Type B pancreatic cell (in vitro differentiated cells): ENCODE measurements around the gene ZCCHC8. TPM values are rescaled to one million over a fixed set of nuclear protein-coding genes. Genes with fewer than 3 reads are reported as not detected.
"Not testable (repeated sequence)": the region's sequence is repeated elsewhere in the genome, so short reads cannot be mapped to it uniquely, and the experiment has no call there.

Experiments used
- DNase-seq: peaks from one replicate; pipeline ENCODE4 v3.0.0; 2021; ENCODE audit warnings: mixed read lengths; ENCODE audit not compliant: unreplicated experiment; ENCODE audit errors: extremely low spot score
- H3K27ac Mint-ChIP-seq: 2 replicates; pipeline ENCODE4 v1.8.0; 2021; ENCODE audit warnings: mild to moderate bottlenecking, mixed read lengths
- H3K27me3 Mint-ChIP-seq: 2 replicates; pipeline ENCODE4 v1.8.0; 2021; ENCODE audit warnings: mixed read lengths
- H3K36me3 Mint-ChIP-seq: 2 replicates; pipeline ENCODE4 v1.8.0; 2021; ENCODE audit warnings: mixed read lengths
- H3K4me1 Mint-ChIP-seq: one replicate; pipeline ENCODE4 v1.8.0; 2021; ENCODE audit warnings: mixed read lengths; ENCODE audit not compliant: unreplicated experiment
- H3K4me3 Mint-ChIP-seq: 2 replicates; pipeline ENCODE4 v1.8.0; 2021; ENCODE audit warnings: mild to moderate bottlenecking, mixed read lengths
- H3K9me3 Mint-ChIP-seq: 2 replicates; pipeline ENCODE4 v1.8.0; 2021; ENCODE audit warnings: mixed read lengths
- CTCF ChIP-seq: fragments of 200-600 bp; sonication (generic); conservative IDR thresholded peaks from 2 replicates; pipeline ENCODE4 v1.5.0; 2021; ENCODE audit warnings: antibody characterized with exemption, mild to moderate bottlenecking
- total RNA-seq: library from RNA; stranded (reverse); gene quantifications from 2 replicates; pipeline ENCODE4 v1.2.1, GENCODE V29; 2021; ENCODE audit warnings: low replicate concordance

Gene ZCCHC8
- total RNA-seq, 1 donor from 2014 or later, result 30.4 TPM

GRCh38 chr12:122437656-122438121, 63.0 kb downstream of the ZCCHC8 start:
- H3K4me1 Mint-ChIP-seq, result no peaks in the 10 kb centered on the region
- H3K27ac Mint-ChIP-seq, result no peak overlapping the region
- H3K9me3 Mint-ChIP-seq, result no peaks in the 10 kb centered on the region
- H3K4me3 Mint-ChIP-seq, result no peak overlapping the region
- no peak for TF ChIP-seq CTCF
- no peaks in the 10 kb centered on the region for H3K27me3 Mint-ChIP-seq
- H3K36me3 Mint-ChIP-seq, result no peaks in the 10 kb centered on the region
- DNase-seq, result no peak

- TF ChIP-seq CTCF, result no peak
- Mint-ChIP-seq H3K27ac (no peak overlapping the region), H3K27me3 (no peaks in the 10 kb centered on the region), H3K4me3 (no peak overlapping the region), H3K36me3 (no peaks in the 10 kb centered on the region), H3K4me1 (peaks cover 5% of the 10 kb centered on the region), H3K9me3 (no peaks in the 10 kb centered on the region)
- no peak for DNase-seq
Measured at GRCh38 chr12:122435186-122435585, 65.5 kb downstream of the ZCCHC8 start.

GRCh38 chr12:122429043-122429442, 71.7 kb downstream of the ZCCHC8 start:
- H3K36me3 Mint-ChIP-seq, H3K9me3 Mint-ChIP-seq, H3K4me1 Mint-ChIP-seq, H3K4me3 Mint-ChIP-seq, DNase-seq, H3K27me3 Mint-ChIP-seq, H3K27ac Mint-ChIP-seq: not testable (repeated sequence)

- Mint-ChIP-seq H3K36me3 (no peaks in the 10 kb centered on the region), H3K27me3 (no peaks in the 10 kb centered on the region), H3K4me3 (peak overlapping the region; percentile 77), H3K9me3 (no peaks in the 10 kb centered on the region), H3K27ac (peak overlapping the region; percentile 98), H3K4me1 (peaks cover 9% of the 10 kb centered on the region)
- no peak for TF ChIP-seq CTCF
- DNase-seq, result no peak
Measured at GRCh38 chr12:122427403-122427802, 73.3 kb downstream of the ZCCHC8 start.

- H3K36me3 Mint-ChIP-seq, result no peaks in the 10 kb centered on the region
- no peaks in the 10 kb centered on the region for H3K27me3 Mint-ChIP-seq
- TF ChIP-seq CTCF, result no peak
- no peaks in the 10 kb centered on the region for H3K9me3 Mint-ChIP-seq
- H3K4me3 Mint-ChIP-seq, result peak overlapping the region; percentile 89
- peak overlapping the region; percentile 96 for H3K27ac Mint-ChIP-seq
- DNase-seq, result peak; percentile 71
- peaks cover 12% of the 10 kb centered on the region for H3K4me1 Mint-ChIP-seq
Measured at GRCh38 chr12:122423258-122424165, 77.2 kb downstream of the ZCCHC8 start.

GRCh38 chr12:122422730-122423257, 77.9 kb downstream of the ZCCHC8 start:
- H3K36me3 Mint-ChIP-seq, result peaks cover 3% of the 10 kb centered on the region
- no peaks in the 10 kb centered on the region for H3K27me3 Mint-ChIP-seq
- H3K4me3 Mint-ChIP-seq, result peak overlapping the region; percentile 89
- H3K27ac Mint-ChIP-seq, result peak overlapping the region; percentile 96
- peaks cover 15% of the 10 kb centered on the region for H3K4me1 Mint-ChIP-seq
- H3K9me3 Mint-ChIP-seq, result no peaks in the 10 kb centered on the region
- DNase-seq, result peak; percentile 68
- no peak for TF ChIP-seq CTCF
